Measurements from ENCODE around the gene ADAMTS18.

The ADAMTS18 gene

GRCh38 chr16:77396461-77396860 lies 38.4 kb downstream of the ADAMTS18 start:
- DNase-seq (ENCODE audit: low read depth in 2 of 2), result no peak

- DNase-seq (ENCODE audit: low read depth in 2 of 2), result no peak
Observed at GRCh38 chr16:77394699-77395098, 40.1 kb downstream of the ADAMTS18 start.

GRCh38 chr16:77393955-77394354 lies 40.9 kb downstream of the ADAMTS18 start:
- DNase-seq (ENCODE audit: low read depth in 2 of 2), result no peak

- DNase-seq (ENCODE audit: low read depth in 2 of 2), result no peak
Observed at GRCh38 chr16:77387815-77388209, 47.0 kb downstream of the ADAMTS18 start.

- no peak for DNase-seq (ENCODE audit: low read depth in 2 of 2)
Observed at GRCh38 chr16:77386831-77387814, 47.7 kb downstream of the ADAMTS18 start.

- DNase-seq (ENCODE audit: low read depth in 2 of 2), result no peak
Observed at GRCh38 chr16:77385481-77385880, 49.4 kb downstream of the ADAMTS18 start.

GRCh38 chr16:77383606-77384187 lies 51.1 kb downstream of the ADAMTS18 start:
- no peak for DNase-seq (ENCODE audit: low read depth in 2 of 2)

- peak in 1 of 2 experiments; percentile 2 for DNase-seq (ENCODE audit: low read depth in 2 of 2)
Observed at GRCh38 chr16:77376358-77376757, 58.5 kb downstream of the ADAMTS18 start.

GRCh38 chr16:77375396-77375795 lies 59.4 kb downstream of the ADAMTS18 start:
- DNase-seq (ENCODE audit: low read depth in 2 of 2), result no peak

GRCh38 chr16:77374384-77374783 lies 60.5 kb downstream of the ADAMTS18 start:
- DNase-seq (ENCODE audit: low read depth in 2 of 2), result no peak

- no peak for DNase-seq (ENCODE audit: low read depth in 2 of 2)
Observed at GRCh38 chr16:77373726-77374125, 61.1 kb downstream of the ADAMTS18 start.

GRCh38 chr16:77364770-77365169 lies 70.1 kb downstream of the ADAMTS18 start:
- no peak for DNase-seq (ENCODE audit: low read depth in 2 of 2)

- DNase-seq (ENCODE audit: low read depth in 2 of 2), result no peak
Observed at GRCh38 chr16:77359065-77359502, 75.8 kb downstream of the ADAMTS18 start.

GRCh38 chr16:77353587-77354263 lies 81.1 kb downstream of the ADAMTS18 start:
- no peak for DNase-seq (ENCODE audit: low read depth in 2 of 2)

- no peak for DNase-seq (ENCODE audit: low read depth in 2 of 2)
Observed at GRCh38 chr16:77344341-77344740, 90.5 kb downstream of the ADAMTS18 start.

- no peak for DNase-seq (ENCODE audit: low read depth in 2 of 2)
Observed at GRCh38 chr16:77336637-77337036, 98.2 kb downstream of the ADAMTS18 start.

GRCh38 chr16:77335652-77336234 lies 99.1 kb downstream of the ADAMTS18 start:
- no peak for DNase-seq (ENCODE audit: low read depth in 2 of 2)

- no peak for DNase-seq (ENCODE audit: low read depth in 2 of 2)
Observed at GRCh38 chr16:77332792-77333191, 102.0 kb downstream of the ADAMTS18 start.

- no peak for DNase-seq (ENCODE audit: low read depth in 2 of 2)
Observed at GRCh38 chr16:77331802-77332586, 102.8 kb downstream of the ADAMTS18 start.

- DNase-seq (ENCODE audit: low read depth in 2 of 2), result no peak
Observed at GRCh38 chr16:77331043-77331442, 103.8 kb downstream of the ADAMTS18 start.

- no peak for DNase-seq (ENCODE audit: low read depth in 2 of 2)
Observed at GRCh38 chr16:77330332-77331042, 104.3 kb downstream of the ADAMTS18 start.
